GM10248 (cell line): ENCODE results near the gene ADGRB2.
A peak's percentile ranks its signal among the peaks of the same experiment; 100 is the strongest.

Experiments used
- CTCF ChIA-PET: fragments of 300-600 bp; sonication (Branson Sonifier 250); formaldehyde crosslinking; extraction: SDS; loops from one replicate; lab custom pipeline; 2021; ENCODE audit warnings: antibody characterized with exemption; lab: Yijun Ruan, JAX
- POLR2A ChIA-PET: fragments of 350-650 bp; sonication (Branson Sonifier 250); formaldehyde crosslinking; extraction: SDS; loops from one replicate; lab custom pipeline; 2020; ENCODE audit warnings: antibody characterized with exemption; lab: Yijun Ruan, JAX
- DNase-seq: peaks from one replicate; pipeline ENCODE4 v3.0.0; 2012; ENCODE audit errors: extremely low spot score
- CTCF ChIP-seq: IDR thresholded peaks from 2 replicates; pipeline ENCODE4 v1.5.1; 2012; ENCODE audit warnings: mild to moderate bottlenecking, low read depth; ENCODE audit errors: extremely low read depth, missing control alignments, control extremely low read depth

The ADGRB2 gene

GRCh38 chr1:31689854-31690253 lies 74.3 kb downstream of the ADGRB2 start:
- ChIA-PET CTCF (interaction anchor here (1.2 to 1.4 kb wide), 2 partner anchors 15 to 22 kb away, joined by 3 to 6 read pairs; no protein-coding TSS in a partner anchor), POLR2A (interaction anchor here (0.6 kb wide), 1 partner anchor 141 kb away, joined by 3 read pairs; no protein-coding TSS in a partner anchor)
- TF ChIP-seq CTCF, result no peak
- no peak for DNase-seq

GRCh38 chr1:31689379-31689778 lies 74.8 kb downstream of the ADGRB2 start:
- POLR2A ChIA-PET, result no interaction called here
- CTCF ChIA-PET, result interaction anchor here (1.2 to 1.4 kb wide), 2 partner anchors 15 to 23 kb away, joined by 3 to 6 read pairs; no protein-coding TSS in a partner anchor
- no peak for DNase-seq
- TF ChIP-seq CTCF, result no peak

- no peak for DNase-seq
- no peak for TF ChIP-seq CTCF
- ChIA-PET POLR2A (no interaction called here), CTCF (interaction anchor here (1.4 to 1.9 kb wide), 2 partner anchors 16 to 24 kb away, joined by 3 to 6 read pairs; partner anchors contain the start of gene COL16A1)
Observed at GRCh38 chr1:31688233-31688918, 75.8 kb downstream of the ADGRB2 start.

GRCh38 chr1:31687601-31688000 lies 76.5 kb downstream of the ADGRB2 start:
- ChIA-PET POLR2A (no interaction called here), CTCF (interaction anchor here (1.9 kb wide), 1 partner anchor 17 kb away, joined by 6 read pairs; the partner anchor contains the start of gene COL16A1)
- no peak for DNase-seq
- TF ChIP-seq CTCF, result no peak

- ChIA-PET CTCF (interaction anchor here (1.0 to 1.2 kb wide), 2 partner anchors 21 to 49 kb away, joined by 3 to 4 read pairs; no protein-coding TSS in a partner anchor), POLR2A (no interaction called here)
- TF ChIP-seq CTCF, result no peak
- DNase-seq, result no peak
Observed at GRCh38 chr1:31685795-31686194, 78.3 kb downstream of the ADGRB2 start.

GRCh38 chr1:31683997-31684396 lies 80.1 kb downstream of the ADGRB2 start:
- no peak for DNase-seq
- ChIA-PET CTCF (interaction anchor here (1.5 to 1.8 kb wide), 2 partner anchors 12 to 19 kb away, joined by 3 to 4 read pairs; no protein-coding TSS in a partner anchor), POLR2A (no interaction called here)
- TF ChIP-seq CTCF, result peak; percentile 27
